Kidney (tissue), 14 donors: ENCODE data around the gene TXLNA. TPM values are rescaled to one million over a fixed set of nuclear protein-coding genes. Genes with fewer than 3 reads are reported as not detected.
"Not testable (repeated sequence)": the region's sequence is repeated elsewhere in the genome, so short reads cannot be mapped to it uniquely, and the experiment has no call there.

Experiments
- DNase-seq, 5 donors: peaks; one replicate each; pipeline ENCODE4 v3.0.0-alpha.2; 2013 to 2020
- FAIRE-seq: peaks from 2 replicates; lab custom pipeline; 2012; peaks lifted over from hg19 to GRCh38; lab: Jason Lieb, UNC
- H3K27ac ChIP-seq, 2 donors: one replicate each; pipeline ENCODE4 v1.7.0; 2013; ENCODE audit warnings: low read depth in 2 of 2, low read length in 2 of 2, inconsistent platforms in 1 of 2
- H3K27me3 ChIP-seq: one replicate; pipeline ENCODE4 v1.7.1; 2013; ENCODE audit warnings: low read length, inconsistent platforms; ENCODE audit not compliant: control insufficient read depth, insufficient read depth
- H3K36me3 ChIP-seq, 3 donors: one replicate each; pipeline versions ENCODE4 v1.7.0 to v1.7.1; 2013; ENCODE audit warnings: low read length in 3 of 3, control low read depth in 1 of 3, inconsistent platforms in 1 of 3; ENCODE audit not compliant: insufficient read depth in 3 of 3, control insufficient read depth in 2 of 3
- H3K4me1 ChIP-seq, 3 donors: one replicate each; pipeline versions ENCODE4 v1.7.0 to v1.7.1; 2013; ENCODE audit warnings: low read length in 3 of 3, inconsistent platforms in 1 of 3, low read depth in 1 of 3; ENCODE audit not compliant: control insufficient read depth in 2 of 3, insufficient read depth in 2 of 3
- H3K4me3 ChIP-seq, 3 donors: one replicate each; pipeline versions ENCODE4 v1.7.0 to v1.8.1; 2013; ENCODE audit warnings: low read length in 3 of 3, control low read depth in 1 of 3, inconsistent platforms in 1 of 3
- H3K9ac ChIP-seq, 3 donors: one replicate each; pipeline versions ENCODE4 v1.7.0 to v1.7.1; 2013; ENCODE audit warnings: low read length in 3 of 3, control low read depth in 1 of 3, inconsistent platforms in 1 of 3
- H3K9me3 ChIP-seq, 3 donors: one replicate each; pipeline versions ENCODE4 v1.7.0 to v1.7.1; 2013; ENCODE audit warnings: low read length in 3 of 3, control low read depth in 1 of 3, inconsistent platforms in 1 of 3; ENCODE audit not compliant: control insufficient read depth in 2 of 3, insufficient read depth in 1 of 3
- intact Hi-C: fragments of 100-400 bp; cut with DNase I; formaldehyde crosslinking; loops from one replicate; pipeline ENCODE4 v1.11.1; 2022
- polyA plus RNA-seq: library from polyadenylated mRNA; stranded (reverse); fragments of 350-450 nt; fragmentation: Illumina TruSeq; extraction: RNeasy Lipid Tissue Mini Kit (QIAGEN cat#74804); gene quantifications from one replicate; pipeline ENCODE4 v1.2.3, GENCODE V29; 2014; ENCODE audit warnings: low read depth, low replicate concordance; ENCODE audit not compliant: insufficient read depth
- total RNA-seq: library from RNA; stranded (reverse); fragmentation: NEBNext Ultra II Directional; extraction: Animal tissue kit (Norgen Biotek cat#: 25700); gene quantifications from one replicate; pipeline ENCODE4 v1.2.1, GENCODE V29; 2021
- TF ChIP-seq, protein P1 (sequence below): IDR thresholded peaks from 3 replicates; pipeline ENCODE4 v1.5.1; 2012; ENCODE audit warnings: mild to moderate bottlenecking, moderate library complexity, borderline replicate concordance; ENCODE audit not compliant: insufficient read depth; ENCODE audit errors: extremely low read depth
- donor health status: control.
- donor health status: control.
- donor health status: control.
- donor health status: control.
- donor health status: control.
- donor health status: DM: yes; HTN: yes; CAD: no.
- donor health status: Normal renal cell carcinoma (clear cell type).

Gene TXLNA
- total and polyA plus RNA-seq, 2 donors from 2014 or later, result 19.9 to 58.6 TPM

- H3K4me3 ChIP-seq, result no peak overlapping the region
- FAIRE-seq, result no peak
- no peak for DNase-seq
- no peaks in the 10 kb centered on the region for H3K9me3 ChIP-seq
- no peak overlapping the region for H3K9ac ChIP-seq
- no peaks in the 10 kb centered on the region for H3K36me3 ChIP-seq
- no peak overlapping the region for H3K27ac ChIP-seq
- intact Hi-C loops, result no loop called here
- no peaks in the 10 kb centered on the region for H3K27me3 ChIP-seq
- TF ChIP-seq, protein P1, sequence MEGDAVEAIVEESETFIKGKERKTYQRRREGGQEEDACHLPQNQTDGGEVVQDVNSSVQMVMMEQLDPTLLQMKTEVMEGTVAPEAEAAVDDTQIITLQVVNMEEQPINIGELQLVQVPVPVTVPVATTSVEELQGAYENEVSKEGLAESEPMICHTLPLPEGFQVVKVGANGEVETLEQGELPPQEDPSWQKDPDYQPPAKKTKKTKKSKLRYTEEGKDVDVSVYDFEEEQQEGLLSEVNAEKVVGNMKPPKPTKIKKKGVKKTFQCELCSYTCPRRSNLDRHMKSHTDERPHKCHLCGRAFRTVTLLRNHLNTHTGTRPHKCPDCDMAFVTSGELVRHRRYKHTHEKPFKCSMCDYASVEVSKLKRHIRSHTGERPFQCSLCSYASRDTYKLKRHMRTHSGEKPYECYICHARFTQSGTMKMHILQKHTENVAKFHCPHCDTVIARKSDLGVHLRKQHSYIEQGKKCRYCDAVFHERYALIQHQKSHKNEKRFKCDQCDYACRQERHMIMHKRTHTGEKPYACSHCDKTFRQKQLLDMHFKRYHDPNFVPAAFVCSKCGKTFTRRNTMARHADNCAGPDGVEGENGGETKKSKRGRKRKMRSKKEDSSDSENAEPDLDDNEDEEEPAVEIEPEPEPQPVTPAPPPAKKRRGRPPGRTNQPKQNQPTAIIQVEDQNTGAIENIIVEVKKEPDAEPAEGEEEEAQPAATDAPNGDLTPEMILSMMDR, result no peak
- peaks cover 0 to 3% (median 0%) of the 10 kb centered on the region in 3 donors for H3K4me1 ChIP-seq
Measured at GRCh38 chr1:32138965-32139364, 40.5 kb upstream of the TXLNA start.

GRCh38 chr1:32142446-32143301 is 36.8 kb upstream of the TXLNA start:
- TF ChIP-seq, protein P1, result no peak
- Histone ChIP-seq H3K4me1 (peaks cover 0 to 3% (median 0%) of the 10 kb centered on the region in 3 donors), H3K27me3 (no peaks in the 10 kb centered on the region), H3K9me3 (no peaks in the 10 kb centered on the region), H3K27ac (peak overlapping the region in 1 of 2 donors; percentile 41), H3K9ac (no peak overlapping the region), H3K36me3 (no peaks in the 10 kb centered on the region), H3K4me3 (no peak overlapping the region)
- DNase-seq (peak in 3 of 5 donors; percentile 41 to 87 (median 67)), FAIRE-seq (no peak)
- intact Hi-C loops, result no loop called here

DNA sequence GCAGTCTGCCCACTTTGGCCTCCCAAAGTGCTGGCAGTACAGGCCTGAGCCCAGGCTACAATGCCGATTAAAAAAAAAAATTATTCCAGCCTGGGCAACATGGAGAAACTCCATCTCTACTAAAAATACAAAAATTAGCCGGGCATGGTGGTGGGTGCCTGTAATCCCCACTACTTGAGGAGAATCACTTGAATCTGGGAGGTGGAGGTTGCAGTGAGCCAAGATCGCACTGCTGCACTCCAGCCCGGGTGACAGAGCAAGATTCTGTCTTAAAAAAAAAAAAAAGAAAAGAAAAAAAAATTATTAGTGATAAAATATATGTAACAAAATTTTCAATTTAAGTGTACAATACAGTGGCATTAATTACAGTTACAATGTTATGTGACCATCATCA is 36.2 kb upstream of the TXLNA start:
- H3K36me3 ChIP-seq, H3K27ac ChIP-seq, intact Hi-C loops: not testable (repeated sequence)

DNA sequence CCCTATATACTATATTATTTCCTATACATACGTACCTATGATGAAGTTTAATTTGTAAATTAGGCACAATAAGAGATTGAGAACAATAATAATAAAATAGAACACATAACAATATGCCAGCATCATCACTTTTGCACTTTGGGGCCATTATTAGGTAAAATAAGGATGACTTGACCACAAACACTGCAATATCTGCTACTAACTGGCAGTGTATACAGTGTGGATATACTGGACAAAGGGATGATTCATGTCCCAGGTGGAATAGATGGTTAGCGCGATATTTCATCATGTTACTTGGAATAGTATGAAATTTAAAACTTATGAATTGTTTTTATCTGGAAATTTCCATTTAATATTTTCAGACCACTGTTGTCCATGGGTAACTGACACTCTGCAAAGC is 35.4 kb upstream of the TXLNA start:
- intact Hi-C loops, result no loop called here
- DNase-seq (no peak), FAIRE-seq (no peak)
- no peak overlapping the region for H3K27ac ChIP-seq
- no peak overlapping the region for H3K9ac ChIP-seq
- H3K4me3 ChIP-seq, result no peak overlapping the region
- H3K36me3 ChIP-seq, result peaks cover 0 to 3% (median 0%) of the 10 kb centered on the region in 3 donors
- H3K9me3 ChIP-seq, result no peaks in the 10 kb centered on the region
- TF ChIP-seq, protein P1, result no peak
- H3K27me3 ChIP-seq, result no peaks in the 10 kb centered on the region
- H3K4me1 ChIP-seq, result peaks cover 0 to 3% (median 0%) of the 10 kb centered on the region in 3 donors

More for the DNA sequence above, 36.2 kb upstream of the TXLNA start:
- not testable (repeated sequence) for H3K9ac ChIP-seq, H3K4me3 ChIP-seq, FAIRE-seq, DNase-seq, H3K27me3 ChIP-seq, H3K9me3 ChIP-seq, H3K4me1 ChIP-seq

DNA sequence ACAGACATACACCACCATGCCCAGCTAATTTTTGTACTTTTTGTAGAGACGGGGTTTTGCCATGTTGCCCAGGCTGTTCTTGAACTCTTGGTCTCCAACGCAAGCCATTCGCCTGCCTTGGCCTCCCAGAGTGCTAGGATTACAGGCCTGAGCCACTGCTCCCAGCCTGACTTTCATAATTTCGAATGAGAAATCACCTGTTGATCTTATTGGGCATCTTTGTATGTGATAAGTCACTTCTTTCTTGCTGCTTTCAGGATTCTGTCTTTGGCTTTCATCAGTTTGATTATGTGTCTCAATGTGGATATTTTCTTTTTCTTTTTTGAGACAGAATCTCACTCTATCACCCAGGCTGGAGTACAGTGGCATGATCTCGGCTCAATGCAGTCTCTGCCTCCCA is 31.7 kb upstream of the TXLNA start:
- H3K9ac ChIP-seq, intact Hi-C loops, DNase-seq, H3K4me3 ChIP-seq, H3K9me3 ChIP-seq, H3K27me3 ChIP-seq, H3K27ac ChIP-seq, H3K4me1 ChIP-seq, FAIRE-seq, H3K36me3 ChIP-seq: not testable (repeated sequence)
